Measurements from ENCODE around the gene C16orf78. TPM values are rescaled to one million over a fixed set of nuclear protein-coding genes. Genes with fewer than 3 reads are reported as not detected.

The C16orf78 gene
- polyA plus RNA-seq, 1 donor from 2014 or later, result not detected

- TF ChIP-seq CTCF (IDR thresholded peaks at IDR 0.05; ENCODE audit: poor library complexity, severe bottlenecking) (no peak), SMC3 (conservative IDR thresholded peaks at IDR 0.05; ENCODE audit: poor library complexity) (no peak), POLR2AphosphoS5 (IDR thresholded peaks at IDR 0.05) (no peak), RAD21 (conservative IDR thresholded peaks at IDR 0.05) (no peak), MXI1 (conservative IDR thresholded peaks at IDR 0.05; ENCODE audit: poor library complexity, severe bottlenecking) (no peak)
- Histone ChIP-seq H3F3A (ENCODE audit: insufficient read depth, low read length, poor library complexity, severe bottlenecking) (no peaks in the 10 kb centered on the region), H4K20me1 (ENCODE audit: insufficient read depth) (no peaks in the 10 kb centered on the region), H3K27ac (ENCODE audit: low read length) (no peak overlapping the region), H3K27me3 (ENCODE audit: insufficient read depth, low read depth, low read length) (no peaks in the 10 kb centered on the region), H3K9ac (ENCODE audit: low read length) (no peak overlapping the region), H2AFZ (ENCODE audit: low read depth, low read length) (no peak overlapping the region), H3K36me3 (ENCODE audit: insufficient read depth, low read length) (no peaks in the 10 kb centered on the region), H3K4me2 (ENCODE audit: low read length) (no peak overlapping the region), H3K4me3 (ENCODE audit: low read length) (no peak overlapping the region), H3K9me2 (ENCODE audit: insufficient read depth, low read length) (no peaks in the 10 kb centered on the region), H3K9me3 (ENCODE audit: low read length) (no peaks in the 10 kb centered on the region), H3K79me2 (replicated peaks; ENCODE audit: insufficient read depth, low read length) (no peaks in the 10 kb centered on the region)
These were observed 54.2 kb downstream of the C16orf78 start for GRCh38 chr16:49427771-49428170.

GRCh38 chr16:49428808-49429207 is 55.2 kb downstream of the C16orf78 start:
- Histone ChIP-seq H3K36me3 (ENCODE audit: insufficient read depth, low read length) (no peaks in the 10 kb centered on the region), H3K9me2 (ENCODE audit: insufficient read depth, low read length) (no peaks in the 10 kb centered on the region), H4K20me1 (ENCODE audit: insufficient read depth) (no peaks in the 10 kb centered on the region), H3K27me3 (ENCODE audit: insufficient read depth, low read depth, low read length) (no peaks in the 10 kb centered on the region), H3K9me3 (ENCODE audit: low read length) (no peaks in the 10 kb centered on the region), H3F3A (ENCODE audit: insufficient read depth, low read length, poor library complexity, severe bottlenecking) (no peaks in the 10 kb centered on the region), H3K79me2 (replicated peaks; ENCODE audit: insufficient read depth, low read length) (no peaks in the 10 kb centered on the region), H3K27ac (ENCODE audit: low read length) (no peak overlapping the region), H3K4me3 (ENCODE audit: low read length) (no peak overlapping the region), H3K9ac (ENCODE audit: low read length) (no peak overlapping the region), H3K4me2 (ENCODE audit: low read length) (no peak overlapping the region), H2AFZ (ENCODE audit: low read depth, low read length) (no peak overlapping the region)
- TF ChIP-seq SMC3 (conservative IDR thresholded peaks at IDR 0.05; ENCODE audit: poor library complexity) (no peak), POLR2AphosphoS5 (IDR thresholded peaks at IDR 0.05) (no peak), CTCF (IDR thresholded peaks at IDR 0.05; ENCODE audit: poor library complexity, severe bottlenecking) (no peak), EZH2 (IDR thresholded peaks at IDR 0.05; ENCODE audit: borderline replicate concordance, insufficient read depth, low read length, poor library complexity, severe bottlenecking) (no peak), RAD21 (conservative IDR thresholded peaks at IDR 0.05) (no peak), MXI1 (conservative IDR thresholded peaks at IDR 0.05; ENCODE audit: poor library complexity, severe bottlenecking) (no peak)

DNA sequence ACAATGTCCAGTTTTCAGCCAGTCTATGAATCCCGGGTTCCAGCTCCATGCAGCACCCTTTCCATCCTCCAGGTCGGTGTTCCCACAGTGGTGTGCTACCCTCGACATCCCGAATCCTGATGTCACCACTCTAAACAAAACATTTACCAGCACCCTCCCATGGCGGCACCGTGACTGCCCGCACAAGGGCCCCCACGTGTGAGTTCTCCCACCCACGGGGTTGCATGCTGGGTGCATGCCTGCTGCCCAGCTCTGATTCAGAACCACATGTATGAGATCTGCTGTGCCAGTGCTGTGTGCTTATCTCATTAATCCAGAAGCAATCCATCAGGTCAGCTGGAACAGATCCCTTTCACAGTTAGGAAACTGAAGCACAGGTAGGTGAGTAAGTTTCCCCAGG is 57.4 kb downstream of the C16orf78 start:
- Histone ChIP-seq H3K27me3 (ENCODE audit: insufficient read depth, low read depth, low read length) (no peaks in the 10 kb centered on the region), H3K27ac (ENCODE audit: low read length) (no peak overlapping the region), H3K4me2 (ENCODE audit: low read length) (no peak overlapping the region), H3K36me3 (ENCODE audit: insufficient read depth, low read length) (no peaks in the 10 kb centered on the region), H2AFZ (ENCODE audit: low read depth, low read length) (no peak overlapping the region), H3K4me3 (ENCODE audit: low read length) (no peak overlapping the region), H3K79me2 (replicated peaks; ENCODE audit: insufficient read depth, low read length) (no peaks in the 10 kb centered on the region), H3K9me3 (ENCODE audit: low read length) (no peaks in the 10 kb centered on the region), H3F3A (ENCODE audit: insufficient read depth, low read length, poor library complexity, severe bottlenecking) (no peaks in the 10 kb centered on the region), H3K9me2 (ENCODE audit: insufficient read depth, low read length) (no peaks in the 10 kb centered on the region), H4K20me1 (ENCODE audit: insufficient read depth) (no peaks in the 10 kb centered on the region), H3K9ac (ENCODE audit: low read length) (no peak overlapping the region)
- TF ChIP-seq RAD21 (conservative IDR thresholded peaks at IDR 0.05) (no peak), EZH2 (IDR thresholded peaks at IDR 0.05; ENCODE audit: borderline replicate concordance, insufficient read depth, low read length, poor library complexity, severe bottlenecking) (no peak), TAF1 (IDR thresholded peaks at IDR 0.05; ENCODE audit: low read depth) (no peak), CTCF (IDR thresholded peaks at IDR 0.05; ENCODE audit: poor library complexity, severe bottlenecking) (no peak), EP300 (conservative IDR thresholded peaks at IDR 0.05; ENCODE audit: poor library complexity, severe bottlenecking) (no peak), SMC3 (conservative IDR thresholded peaks at IDR 0.05; ENCODE audit: poor library complexity) (no peak), POLR2AphosphoS5 (IDR thresholded peaks at IDR 0.05) (no peak)
- TF ChIP-seq, protein P1, sequence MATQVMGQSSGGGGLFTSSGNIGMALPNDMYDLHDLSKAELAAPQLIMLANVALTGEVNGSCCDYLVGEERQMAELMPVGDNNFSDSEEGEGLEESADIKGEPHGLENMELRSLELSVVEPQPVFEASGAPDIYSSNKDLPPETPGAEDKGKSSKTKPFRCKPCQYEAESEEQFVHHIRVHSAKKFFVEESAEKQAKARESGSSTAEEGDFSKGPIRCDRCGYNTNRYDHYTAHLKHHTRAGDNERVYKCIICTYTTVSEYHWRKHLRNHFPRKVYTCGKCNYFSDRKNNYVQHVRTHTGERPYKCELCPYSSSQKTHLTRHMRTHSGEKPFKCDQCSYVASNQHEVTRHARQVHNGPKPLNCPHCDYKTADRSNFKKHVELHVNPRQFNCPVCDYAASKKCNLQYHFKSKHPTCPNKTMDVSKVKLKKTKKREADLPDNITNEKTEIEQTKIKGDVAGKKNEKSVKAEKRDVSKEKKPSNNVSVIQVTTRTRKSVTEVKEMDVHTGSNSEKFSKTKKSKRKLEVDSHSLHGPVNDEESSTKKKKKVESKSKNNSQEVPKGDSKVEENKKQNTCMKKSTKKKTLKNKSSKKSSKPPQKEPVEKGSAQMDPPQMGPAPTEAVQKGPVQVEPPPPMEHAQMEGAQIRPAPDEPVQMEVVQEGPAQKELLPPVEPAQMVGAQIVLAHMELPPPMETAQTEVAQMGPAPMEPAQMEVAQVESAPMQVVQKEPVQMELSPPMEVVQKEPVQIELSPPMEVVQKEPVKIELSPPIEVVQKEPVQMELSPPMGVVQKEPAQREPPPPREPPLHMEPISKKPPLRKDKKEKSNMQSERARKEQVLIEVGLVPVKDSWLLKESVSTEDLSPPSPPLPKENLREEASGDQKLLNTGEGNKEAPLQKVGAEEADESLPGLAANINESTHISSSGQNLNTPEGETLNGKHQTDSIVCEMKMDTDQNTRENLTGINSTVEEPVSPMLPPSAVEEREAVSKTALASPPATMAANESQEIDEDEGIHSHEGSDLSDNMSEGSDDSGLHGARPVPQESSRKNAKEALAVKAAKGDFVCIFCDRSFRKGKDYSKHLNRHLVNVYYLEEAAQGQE (IDR thresholded peaks at IDR 0.05; ENCODE audit: borderline replicate concordance), result no peak

Measured in neural cell (in vitro differentiated cells).